ENCODE results near the gene KIFC1.

KIFC1 gene

GRCh38 chr6:33455051-33455450 lies 63.4 kb downstream of the KIFC1 start:
- Mint-ChIP-seq H3K27ac (peak overlapping the region; percentile 96), H3K27me3 (no peaks in the 10 kb centered on the region), H3K9me3 (no peaks in the 10 kb centered on the region)

GRCh38 chr6:33456156-33456555 lies 64.5 kb downstream of the KIFC1 start:
- H3K27me3 Mint-ChIP-seq: no peaks in the 10 kb centered on the region
- H3K27ac Mint-ChIP-seq: no peak overlapping the region
- peaks cover 44% of the 10 kb centered on the region for H3K4me1 Mint-ChIP-seq
- H3K9me3 Mint-ChIP-seq: no peaks in the 10 kb centered on the region
- peaks cover 10% of the 10 kb centered on the region for H3K36me3 Mint-ChIP-seq
- H3K4me3 Mint-ChIP-seq: peak overlapping the region; percentile 99

More at GRCh38 chr6:33455051-33455450, 63.4 kb downstream of the KIFC1 start:
- Mint-ChIP-seq H3K36me3 (peaks cover 10% of the 10 kb centered on the region), H3K4me1 (peaks cover 53% of the 10 kb centered on the region), H3K4me3 (peak overlapping the region; percentile 99)

DNA sequence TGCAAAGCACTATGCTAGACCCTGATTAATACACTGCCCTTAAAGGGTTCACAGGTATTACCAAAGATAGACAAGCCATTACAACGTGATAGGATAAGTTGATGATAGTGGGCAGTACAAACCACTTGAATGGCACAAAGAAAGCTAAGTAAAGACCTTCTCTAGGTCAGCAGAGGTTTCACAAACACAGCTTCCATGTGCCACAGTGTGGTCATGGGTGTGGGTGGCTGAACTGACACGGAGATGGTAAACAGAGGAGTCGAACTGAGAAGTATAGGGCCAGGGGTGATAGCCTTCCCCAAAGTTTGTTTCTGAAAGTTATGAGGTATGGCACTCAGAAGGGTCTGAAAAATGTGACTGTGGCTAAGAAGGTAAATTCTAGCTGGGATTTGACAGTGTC lies 67.1 kb downstream of the KIFC1 start:
- Mint-ChIP-seq H3K9me3 (no peaks in the 10 kb centered on the region), H3K27ac (no peak overlapping the region), H3K4me1 (peaks cover 32% of the 10 kb centered on the region), H3K4me3 (no peak overlapping the region), H3K27me3 (no peaks in the 10 kb centered on the region), H3K36me3 (peaks cover 9% of the 10 kb centered on the region)

GRCh38 chr6:33459226-33459625 lies 67.6 kb downstream of the KIFC1 start:
- peaks cover 28% of the 10 kb centered on the region for H3K4me1 Mint-ChIP-seq
- peaks cover 9% of the 10 kb centered on the region for H3K36me3 Mint-ChIP-seq
- no peak overlapping the region for H3K4me3 Mint-ChIP-seq
- H3K27ac Mint-ChIP-seq: no peak overlapping the region
- H3K9me3 Mint-ChIP-seq: no peaks in the 10 kb centered on the region
- no peaks in the 10 kb centered on the region for H3K27me3 Mint-ChIP-seq

Data from activated naive CD4-positive, alpha-beta T cell treated with anti-CD3 and anti-CD28 coated beads, Interleukin-2, amount 50 U/mL, for 24 hours (primary cell).